HG03342 (cell line): ENCODE results near the gene NRM.
A peak's percentile ranks its signal among the peaks of the same experiment; 100 is the strongest.
"Not testable (repeated sequence)": the region's sequence is repeated elsewhere in the genome, so short reads cannot be mapped to it uniquely, and the experiment has no call there.

Source experiments
- ATAC-seq: cut with Tn5 transposase; IDR thresholded peaks from one replicate; pipeline ENCODE4 v1.9.1; 2021; ENCODE audit warnings: mild to moderate bottlenecking, moderate library complexity; ENCODE audit not compliant: unreplicated experiment

NRM gene

DNA sequence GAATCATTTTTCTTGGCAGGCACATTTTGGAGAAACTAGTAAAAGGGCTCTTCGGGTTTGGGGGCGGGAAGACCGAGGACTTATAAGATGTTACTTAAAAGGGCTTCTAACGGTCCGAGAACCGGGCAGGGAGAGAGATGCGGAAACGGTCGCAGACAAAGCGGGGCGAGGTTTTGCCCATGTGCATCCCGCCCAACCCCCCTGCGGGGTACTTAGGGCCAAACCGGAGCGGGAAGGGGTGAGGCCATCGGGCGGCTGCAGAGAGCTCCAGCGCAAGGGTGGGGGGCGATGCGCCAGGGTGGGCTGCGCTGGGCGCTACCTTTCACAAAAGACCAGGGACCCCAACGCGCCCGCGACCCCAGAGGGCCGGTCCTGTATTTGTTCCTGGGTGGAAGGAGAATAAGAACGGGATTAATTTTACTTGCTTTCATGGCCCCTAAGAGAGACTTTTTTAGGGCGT lies 30.0 kb upstream of the NRM start:
- no peak for ATAC-seq

DNA sequence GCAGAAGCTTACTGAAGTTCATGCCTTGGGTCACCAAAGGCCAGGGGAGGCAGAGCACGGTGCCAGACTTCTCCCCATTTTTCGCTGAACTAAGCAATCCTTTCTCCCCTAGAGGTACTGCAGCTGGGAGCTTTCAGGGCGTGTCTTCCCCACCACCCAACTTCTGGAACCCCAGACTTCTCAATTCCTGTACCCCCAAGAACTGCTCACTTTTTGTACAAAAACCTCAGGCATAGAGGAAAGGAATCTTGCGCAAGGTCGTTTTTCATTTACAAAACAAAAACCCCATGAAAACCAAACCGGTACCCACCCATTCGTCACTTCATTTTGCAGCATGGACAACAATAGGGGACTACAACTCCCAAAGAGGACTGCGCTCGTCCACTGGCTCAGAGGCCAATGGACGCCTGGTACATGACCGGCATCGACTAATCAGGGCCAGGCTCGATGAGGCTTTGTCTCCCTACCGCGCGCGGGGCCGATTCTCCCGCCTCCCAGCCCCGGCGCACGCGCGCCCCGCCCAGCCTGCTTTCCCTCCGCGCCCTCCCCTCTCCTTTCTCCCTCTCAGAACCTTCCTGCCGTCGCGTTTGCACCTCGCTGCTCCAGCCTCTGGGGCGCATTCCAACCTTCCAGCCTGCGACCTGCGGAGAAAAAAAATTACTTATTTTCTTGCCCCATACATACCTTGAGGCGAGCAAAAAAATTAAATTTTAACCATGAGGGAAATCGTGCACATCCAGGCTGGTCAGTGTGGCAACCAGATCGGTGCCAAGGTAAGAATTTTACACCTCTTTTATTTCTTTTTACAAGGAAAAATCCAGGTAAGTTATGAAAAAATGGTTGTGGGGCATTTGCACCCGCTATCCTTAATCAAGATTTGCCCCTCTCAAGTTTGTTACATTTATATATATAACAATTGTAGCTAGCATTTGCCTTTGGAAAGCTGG lies 29.3 kb upstream of the NRM start, which contains the start of gene TUBB:
TSS of gene TUBB (plus strand) at position 562 of the 947 bp plus-strand sequence. CDS start at position 717, 155 bp downstream.
- peak; percentile 37 for ATAC-seq

DNA sequence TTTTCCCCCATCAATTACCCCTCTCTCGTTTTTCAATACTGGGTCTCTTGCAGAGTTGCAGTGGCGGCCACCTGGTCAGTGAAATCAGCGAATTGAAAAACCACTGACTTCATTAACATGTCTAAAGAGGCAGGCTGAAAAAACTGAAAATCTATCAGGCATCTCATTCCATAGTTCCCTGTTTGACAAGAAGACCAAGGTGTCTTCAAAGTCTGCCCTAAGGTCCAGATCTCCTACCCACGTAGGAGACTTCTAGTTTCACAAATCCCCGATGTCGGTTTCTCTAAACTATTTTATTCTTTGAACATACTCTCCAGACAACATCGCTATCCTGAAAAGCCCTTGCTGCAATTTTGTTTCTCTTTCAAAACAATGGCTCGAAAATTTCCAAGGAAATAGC lies 28.6 kb upstream of the NRM start:
- no peak for ATAC-seq

DNA sequence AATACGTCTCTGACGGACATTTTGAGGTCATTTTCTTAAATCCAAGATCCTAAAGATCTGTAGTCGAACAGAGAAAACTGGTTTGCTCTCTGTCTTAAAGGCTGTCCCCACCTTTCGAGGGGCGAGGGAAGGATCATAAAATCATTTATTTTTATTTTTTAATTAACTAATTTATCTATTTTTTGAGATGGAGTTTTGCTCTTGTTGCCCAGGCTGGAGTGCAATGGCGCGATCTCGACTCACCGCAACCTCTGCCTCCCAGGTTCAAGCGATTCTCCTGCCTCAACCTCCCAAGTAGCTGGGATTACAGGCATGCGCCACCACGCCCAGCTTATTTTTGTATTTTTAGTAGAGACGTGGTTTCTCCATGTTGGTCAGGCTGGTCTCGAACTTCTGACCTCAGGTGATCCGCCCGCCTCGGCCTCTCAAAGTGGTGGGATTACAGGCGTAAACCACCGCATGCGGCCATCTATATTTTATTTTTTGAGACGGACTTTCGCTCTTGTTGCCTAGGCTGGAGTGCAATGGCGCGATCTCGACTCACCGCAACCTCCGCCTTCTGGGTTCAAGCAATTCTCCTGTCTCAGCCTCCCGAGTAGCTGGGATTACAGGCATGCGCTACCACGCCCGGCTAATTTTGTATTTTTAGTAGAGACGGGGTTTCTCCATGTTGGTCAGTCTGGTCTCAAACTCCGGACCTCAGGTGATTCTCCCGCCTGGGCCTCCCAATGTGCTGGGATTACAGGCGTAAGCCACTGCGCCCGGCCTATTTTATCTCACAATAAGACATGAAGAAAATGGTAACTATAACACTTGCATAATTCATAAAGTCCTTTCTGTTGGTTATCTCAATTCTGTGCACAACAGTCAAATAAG lies 27.3 kb upstream of the NRM start:
- ATAC-seq: not testable (repeated sequence)

DNA sequence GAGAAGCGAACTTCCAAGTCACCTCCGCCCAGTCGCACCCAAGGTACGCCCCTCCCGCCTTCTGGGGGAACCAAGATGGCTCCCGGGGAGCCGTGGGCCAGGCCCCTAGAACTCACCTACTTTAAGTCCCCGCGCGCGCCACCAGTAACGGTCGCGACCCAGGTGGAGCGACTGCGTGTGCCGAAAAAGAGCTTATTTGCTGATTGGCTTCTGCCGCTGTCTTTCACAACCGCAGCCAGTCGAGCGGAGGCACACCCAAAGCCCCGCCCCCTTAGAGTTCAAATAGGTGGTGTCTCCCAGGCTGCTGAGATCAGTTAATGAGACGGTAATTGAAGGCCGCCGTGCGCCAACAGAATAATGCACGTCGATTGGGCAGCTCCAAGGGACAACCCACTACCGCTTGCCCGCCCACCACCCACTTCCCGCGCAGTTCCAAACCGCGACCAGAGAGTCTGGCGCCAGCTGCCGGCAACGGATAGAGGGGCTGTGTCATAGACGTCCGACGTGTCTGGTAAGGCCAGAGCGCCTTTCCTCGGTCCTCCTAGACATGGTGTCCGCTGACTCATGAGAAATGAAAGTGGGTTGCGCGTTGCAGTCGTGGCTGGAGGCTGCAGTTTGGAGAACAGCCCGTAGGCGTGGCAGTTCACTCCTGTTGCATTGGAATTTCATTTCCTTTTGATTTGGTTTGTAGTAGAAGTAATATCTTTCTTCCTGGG lies 26.5 kb upstream of the NRM start, which contains the start of gene MDC1:
TSS of gene MDC1 (minus strand) at position 153 of the 716 bp plus-strand sequence. CDS start 2,106 bp downstream, outside the sequence.
- peak; percentile 60 for ATAC-seq

DNA sequence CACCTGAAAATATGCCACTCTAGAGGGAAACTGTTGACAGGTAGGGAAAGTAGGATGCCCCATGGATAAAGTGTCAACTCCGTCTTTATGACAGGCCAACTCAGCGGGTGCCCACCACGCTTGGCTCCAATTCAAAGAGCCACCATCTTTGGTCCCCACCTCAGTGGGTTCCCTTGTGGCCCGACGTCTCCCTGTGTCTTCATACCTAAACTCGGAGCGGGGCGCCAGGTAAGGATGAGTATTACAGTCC lies 26.0 kb upstream of the NRM start:
- ATAC-seq: no peak

DNA sequence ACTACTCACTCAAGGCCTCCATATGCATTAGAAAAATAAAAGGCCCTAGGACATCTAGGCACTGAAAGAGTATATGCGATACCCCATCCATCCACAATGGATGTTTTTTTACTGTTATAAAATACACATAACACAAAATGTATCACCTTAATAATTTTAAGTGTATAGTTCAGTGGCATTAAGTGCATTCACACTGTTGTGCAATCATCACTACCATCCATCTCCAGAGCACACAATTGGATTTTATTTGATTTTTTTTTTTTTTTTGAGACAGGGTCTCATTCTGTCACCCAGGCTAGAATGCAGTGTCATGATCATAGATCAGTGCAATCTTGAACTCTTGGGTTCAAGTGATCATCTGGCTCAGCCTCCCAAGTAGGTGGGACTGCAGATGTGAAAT lies 23.5 kb upstream of the NRM start:
- ATAC-seq: no peak

DNA sequence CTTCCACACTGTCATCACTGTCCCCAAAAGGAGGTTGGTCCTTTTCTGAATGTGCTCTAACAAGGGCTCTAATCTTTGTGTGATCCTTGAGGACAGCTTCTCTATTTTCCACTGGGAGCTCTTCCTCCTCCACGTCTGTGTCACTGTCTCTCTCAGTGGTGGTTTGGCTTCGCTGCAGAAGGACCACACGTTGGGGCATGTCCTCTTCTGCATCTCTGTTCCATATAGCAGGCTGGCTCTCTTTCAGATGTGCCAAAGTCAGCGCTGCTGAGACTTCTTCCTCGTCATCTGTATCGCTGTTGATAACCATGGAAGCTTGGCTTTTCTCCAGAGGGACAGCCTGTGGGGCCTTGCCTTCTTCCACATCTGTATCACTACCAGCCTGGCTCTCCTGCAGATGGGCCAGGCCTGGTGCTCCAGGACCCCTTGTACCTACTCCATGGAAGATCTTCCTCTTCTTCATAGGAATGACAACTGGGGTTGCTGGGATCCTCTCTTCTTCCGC lies 21.7 kb upstream of the NRM start:
- no peak for ATAC-seq

DNA sequence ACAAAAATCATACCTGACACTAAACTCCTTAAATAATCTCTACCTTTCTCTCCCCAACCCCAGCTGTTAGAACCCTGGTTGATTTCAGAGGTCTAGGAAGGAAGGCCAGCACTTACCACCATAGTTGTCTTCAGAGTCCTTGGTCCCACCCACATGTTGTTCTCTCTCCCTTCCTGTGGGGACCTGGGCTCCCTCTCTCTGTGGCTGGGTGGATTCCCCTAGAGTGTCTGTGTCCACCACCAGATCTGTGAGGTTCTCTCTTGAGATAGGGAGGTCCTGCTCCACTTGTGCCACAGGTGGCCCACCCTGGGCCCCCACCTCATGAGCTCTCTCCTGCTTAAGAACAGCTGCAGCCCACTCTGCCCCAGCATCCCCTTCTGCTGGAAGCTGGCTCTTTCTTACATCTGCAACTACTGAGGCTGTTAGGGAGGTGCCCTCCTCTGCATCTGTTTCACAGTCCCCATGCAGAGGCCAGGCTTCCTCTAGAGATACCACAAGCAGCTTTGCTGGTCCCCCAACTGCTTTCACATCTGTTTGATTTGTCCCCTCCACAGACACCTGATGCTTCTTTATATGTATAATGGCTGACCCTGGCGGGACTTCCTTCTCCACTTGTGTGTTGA lies 21.1 kb upstream of the NRM start:
- ATAC-seq: no peak

DNA sequence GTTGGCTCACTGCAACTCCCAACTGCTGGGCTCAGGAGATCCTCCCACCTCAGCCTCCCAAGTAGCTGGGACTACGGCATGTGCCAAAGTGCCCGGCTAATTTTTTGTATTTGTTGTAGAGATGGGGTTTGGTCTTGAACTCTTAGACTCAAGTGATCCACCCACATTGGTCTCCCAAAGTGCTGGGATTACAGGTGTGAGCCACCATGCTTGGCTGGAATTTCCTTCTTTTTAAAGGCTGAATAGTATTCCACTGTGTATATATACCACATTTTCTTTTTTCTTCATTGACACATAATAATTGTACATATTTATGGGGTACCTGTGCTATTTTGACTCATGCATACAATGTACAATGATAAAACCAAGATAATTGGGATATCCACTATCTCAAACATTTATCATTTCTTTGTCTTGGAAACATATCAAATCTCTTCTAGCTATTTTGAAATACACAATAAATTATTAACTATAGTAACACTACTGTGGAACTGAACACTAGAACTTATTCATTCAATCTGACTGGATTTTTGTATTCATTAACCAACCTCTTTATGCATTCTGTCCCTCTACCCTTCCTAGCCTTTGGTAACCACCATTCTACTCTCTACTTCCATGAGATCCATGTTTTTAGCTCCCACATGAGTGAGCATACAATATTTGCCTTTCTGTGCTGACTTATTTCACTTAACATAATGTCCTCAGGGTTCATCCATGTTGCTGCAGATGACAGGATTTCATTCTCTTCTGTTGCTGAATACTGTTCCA lies 18.5 kb upstream of the NRM start:
- ATAC-seq: no peak

DNA sequence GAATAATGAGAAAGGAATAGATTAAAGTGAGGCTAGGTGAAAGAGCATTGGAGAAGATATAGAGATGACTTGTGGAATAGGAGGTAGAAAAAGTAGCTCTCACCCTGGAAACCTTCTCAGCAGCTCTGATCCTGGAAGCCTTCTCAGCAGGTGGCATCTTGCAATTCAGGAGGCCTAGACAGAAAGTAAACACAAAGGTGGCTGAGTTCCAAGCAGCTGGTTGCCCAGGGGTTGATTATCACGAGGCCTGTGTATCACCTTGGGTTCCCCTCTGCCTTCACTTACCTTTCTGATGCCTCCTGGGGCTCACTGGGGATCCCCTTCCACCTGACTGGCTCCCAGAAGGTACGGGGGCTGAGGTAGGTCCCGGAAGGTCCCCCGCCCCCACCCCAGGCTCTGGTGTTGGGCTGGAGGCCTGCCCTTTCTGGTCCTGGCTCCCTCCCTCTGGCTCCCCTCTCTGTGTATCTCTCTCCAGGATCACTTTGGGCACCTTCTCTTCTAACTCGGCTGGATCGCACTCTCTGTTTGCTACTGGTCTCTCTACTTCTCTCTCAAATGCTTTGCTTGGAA lies 16.6 kb upstream of the NRM start:
- no peak for ATAC-seq

DNA sequence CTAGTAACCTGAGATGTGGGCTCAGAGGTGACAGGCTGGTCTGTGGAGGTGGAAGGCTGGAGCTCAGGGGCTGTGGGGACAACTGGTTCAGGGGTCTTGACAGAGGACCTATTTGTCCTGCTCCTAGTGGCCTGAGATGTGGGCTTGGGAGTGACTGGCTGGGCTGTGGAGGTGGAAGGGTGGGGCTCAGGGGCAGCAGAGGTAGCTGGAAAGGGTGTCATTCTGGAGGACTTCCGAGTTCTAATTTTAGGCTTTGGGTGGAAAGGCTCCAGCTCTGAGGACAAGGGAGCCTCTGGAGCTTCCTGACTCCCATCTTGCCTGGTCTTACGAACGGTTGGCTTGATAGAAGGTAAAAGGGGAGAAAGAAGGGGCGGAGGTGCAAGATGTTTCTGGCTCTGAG lies 14.8 kb upstream of the NRM start:
- ATAC-seq: no peak

DNA sequence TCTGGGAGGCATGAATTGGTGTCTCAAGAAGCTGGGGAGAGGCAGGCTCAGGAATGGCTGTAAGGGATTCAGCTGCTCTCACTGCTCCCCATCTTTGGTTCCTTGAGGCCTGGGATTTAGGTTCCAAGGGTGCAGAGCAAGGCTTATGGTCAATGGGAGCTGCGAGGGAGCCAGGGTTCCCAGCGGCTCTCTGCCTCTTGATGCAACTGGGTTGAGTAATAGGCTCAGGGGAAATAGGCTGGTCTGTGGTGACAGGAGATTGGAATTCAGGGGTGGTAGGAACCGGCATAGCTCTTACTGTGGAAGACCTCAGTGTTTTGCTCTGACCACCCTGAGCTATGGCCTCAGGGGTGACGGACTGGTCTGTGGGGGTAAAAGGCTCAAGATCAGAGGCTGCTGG lies 13.0 kb upstream of the NRM start:
- no peak for ATAC-seq

DNA sequence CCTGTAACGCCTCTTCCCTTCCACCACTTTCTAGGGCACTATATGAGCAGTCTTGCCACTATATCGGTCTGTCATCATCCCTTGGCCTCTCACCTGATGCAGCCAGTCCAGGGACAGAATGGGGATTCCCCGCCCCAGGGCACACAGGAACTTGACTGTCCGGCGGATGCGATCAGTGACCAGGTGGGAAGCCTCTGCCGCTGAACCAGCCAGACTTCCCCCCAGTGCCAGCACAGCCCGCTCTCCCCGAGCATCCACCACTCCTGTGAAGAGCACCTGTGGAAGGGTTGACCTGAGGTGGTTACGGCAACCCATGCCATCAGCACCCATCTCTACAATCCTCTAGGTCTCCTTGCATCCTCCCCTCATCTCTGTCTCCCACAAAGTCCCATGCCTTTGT lies 12.2 kb upstream of the NRM start:
- ATAC-seq: no peak

DNA sequence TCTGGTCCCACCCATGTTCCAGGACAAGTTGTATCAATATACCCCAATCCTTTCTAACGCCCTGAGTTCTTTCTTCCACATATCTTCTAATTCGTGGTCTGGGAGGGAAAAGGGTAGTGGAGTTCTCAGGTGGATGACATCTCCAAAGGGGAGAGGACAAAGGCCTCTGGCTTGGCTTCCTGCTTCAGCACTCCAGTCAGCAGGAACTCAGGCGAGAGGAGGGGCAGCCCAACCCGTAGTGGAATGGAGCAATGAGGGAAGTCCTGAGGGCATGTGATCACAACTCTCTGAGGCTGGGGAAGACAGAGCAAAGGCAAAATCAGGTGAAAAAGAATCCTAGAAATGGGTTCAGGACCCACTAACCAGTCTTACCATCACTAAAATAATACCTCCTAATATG lies 9.6 kb upstream of the NRM start:
- no peak for ATAC-seq

DNA sequence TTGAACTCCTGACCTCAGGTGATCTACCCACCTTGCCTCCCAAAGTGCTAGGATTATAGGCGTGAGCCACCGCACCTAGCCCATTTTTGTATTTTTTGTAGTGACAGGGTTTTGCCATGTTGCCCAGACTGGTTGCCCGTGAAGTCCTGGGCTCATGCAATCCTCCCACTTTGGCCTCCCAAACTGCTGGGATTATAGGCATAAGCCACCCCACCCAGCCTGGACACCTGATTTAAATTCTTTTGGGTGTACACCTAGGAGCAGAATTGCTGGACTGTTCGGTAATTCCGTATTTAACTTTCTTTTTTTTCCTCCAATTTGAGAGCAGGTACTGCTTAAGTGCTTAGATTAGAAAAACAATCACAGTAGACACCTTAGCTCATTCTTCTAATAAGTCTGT lies 5.6 kb upstream of the NRM start:
- ATAC-seq: no peak

DNA sequence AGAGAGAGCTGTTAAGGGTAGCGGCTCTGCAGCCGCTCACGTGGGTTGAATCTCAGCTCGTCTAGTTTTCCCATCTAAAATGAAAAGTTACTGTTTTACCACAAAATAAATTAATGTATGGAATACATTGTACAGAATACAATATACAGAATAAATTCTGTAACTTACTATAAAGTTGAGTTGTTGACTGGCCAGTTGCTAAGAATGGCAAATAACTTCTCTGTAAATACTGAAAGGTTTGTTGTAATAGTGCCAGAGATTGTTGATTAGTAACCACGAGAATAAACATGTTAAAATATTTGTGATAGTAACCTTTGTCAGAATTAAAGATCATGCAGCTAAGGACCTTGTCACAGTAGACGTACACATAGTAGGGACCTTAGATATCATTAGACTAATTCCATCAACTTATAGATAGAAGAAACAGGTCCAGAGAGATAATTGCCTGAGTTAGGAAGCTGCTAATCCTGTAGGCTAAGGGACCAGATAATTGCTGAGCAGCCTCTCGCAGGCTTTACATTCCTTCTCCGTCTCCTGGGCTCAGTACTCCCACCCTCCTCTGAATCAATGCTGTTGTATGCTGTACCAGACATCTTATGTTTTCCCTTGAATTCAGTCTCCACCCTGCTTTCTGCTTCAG lies 544 bp upstream of the NRM start:
- no peak for ATAC-seq

DNA sequence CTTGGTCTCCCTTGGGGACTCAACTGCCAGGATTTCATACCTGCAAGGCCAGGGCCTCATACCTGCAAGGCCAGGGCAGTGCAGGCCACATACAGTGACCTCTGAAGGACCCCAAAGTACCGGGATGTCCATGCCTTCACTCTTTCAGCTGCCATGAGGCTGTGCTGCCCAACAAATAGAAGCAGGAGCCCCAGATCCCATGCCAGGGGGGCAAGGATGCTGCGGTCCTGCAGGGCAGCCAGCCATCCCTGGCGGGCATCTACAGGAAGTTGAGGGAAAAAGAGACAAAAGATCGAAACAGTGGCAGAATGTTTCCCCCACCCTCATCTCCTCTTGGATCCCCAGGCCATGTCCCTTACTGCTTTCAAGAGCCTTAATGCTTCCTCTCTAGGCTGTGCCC lies 799 bp downstream of the NRM start:
- no peak for ATAC-seq
